Measurements from ENCODE around the gene BIRC5.
A peak's percentile ranks its signal among the peaks of the same experiment; 100 is the strongest.

The BIRC5 gene

DNA sequence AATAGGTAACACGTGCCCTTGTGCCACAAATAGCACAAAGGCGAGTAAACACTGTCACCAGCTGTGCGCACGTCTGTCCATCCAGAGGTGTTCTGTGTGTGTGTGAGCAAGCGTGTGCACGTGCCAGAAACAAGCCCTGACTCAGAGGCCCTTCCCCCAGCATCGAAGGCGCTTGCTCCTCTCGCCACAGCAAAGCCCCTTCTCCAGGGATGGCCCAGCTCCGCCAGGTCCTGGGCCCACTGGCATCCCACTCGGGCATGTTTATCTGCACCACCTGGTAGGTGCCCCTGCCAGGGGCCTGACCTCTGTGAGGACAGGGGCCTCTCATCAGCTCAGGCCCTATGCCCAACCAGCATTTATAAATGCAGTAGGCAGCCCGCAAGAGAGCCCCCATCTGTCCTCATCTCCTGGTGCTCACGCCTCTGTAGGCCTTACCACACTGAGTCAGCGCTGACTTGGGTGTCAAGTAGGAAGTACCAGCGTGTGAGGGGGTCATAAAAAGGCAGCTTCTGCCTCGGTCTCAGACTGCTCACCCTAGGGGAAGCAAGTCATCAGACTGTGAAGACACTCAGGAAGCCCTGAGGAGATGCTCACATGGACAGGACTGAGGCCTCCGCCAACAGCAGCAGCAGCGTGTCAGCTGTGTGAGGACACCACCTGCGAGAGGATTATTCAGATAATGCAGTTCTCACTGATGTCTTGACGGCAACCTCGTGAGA lies 28.1 kb downstream of the BIRC5 start:
- DNase-seq (ENCODE audit: extremely low read depth, insufficient read length) = peak; percentile 73
- TF ChIP-seq CTCF (IDR thresholded peaks at IDR 0.05; ENCODE audit: insufficient read depth, low read length, poor library complexity, severe bottlenecking) = no peak
- no peak overlapping the region for H3K4me3 ChIP-seq (replicated peaks; ENCODE audit: low read depth, low read length)
- H3K36me3 ChIP-seq (ENCODE audit: control insufficient read depth, insufficient read depth, low read length) = no peaks in the 10 kb centered on the region
- no peaks in the 10 kb centered on the region for H3K27me3 ChIP-seq (replicated peaks; ENCODE audit: control insufficient read depth, insufficient read depth, low read length)

DNA sequence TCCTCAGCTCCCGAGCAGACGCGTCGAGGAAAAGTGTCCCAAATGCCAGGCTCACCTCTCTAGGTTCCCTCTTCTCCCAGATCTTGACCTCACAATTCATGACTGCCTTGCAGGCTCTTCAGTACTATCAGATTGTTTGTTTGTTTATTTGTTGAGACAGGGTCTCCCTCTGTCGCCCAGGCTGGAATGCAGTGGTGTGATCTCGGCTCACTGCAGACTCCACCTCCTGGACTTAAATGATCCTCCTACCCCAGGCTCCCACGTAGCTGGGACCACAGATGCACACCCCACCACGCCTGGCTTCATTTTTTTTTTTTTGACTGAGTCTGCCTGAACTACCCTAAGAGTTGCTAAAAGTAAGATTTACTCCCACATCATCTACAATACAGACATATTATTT lies 33.3 kb downstream of the BIRC5 start:
- Histone ChIP-seq H3K4me3 (replicated peaks; ENCODE audit: low read depth, low read length) (no peak overlapping the region), H3K36me3 (ENCODE audit: control insufficient read depth, insufficient read depth, low read length) (no peaks in the 10 kb centered on the region), H3K27me3 (replicated peaks; ENCODE audit: control insufficient read depth, insufficient read depth, low read length) (no peaks in the 10 kb centered on the region; the same call in 1 of the 2 replicates)
- no peak for TF ChIP-seq CTCF (IDR thresholded peaks at IDR 0.05; ENCODE audit: insufficient read depth, low read length, poor library complexity, severe bottlenecking)
- no peak for DNase-seq (ENCODE audit: extremely low read depth, insufficient read length)

- Histone ChIP-seq H3K36me3 (ENCODE audit: control insufficient read depth, insufficient read depth, low read length) (no peaks in the 10 kb centered on the region), H3K27me3 (replicated peaks; ENCODE audit: control insufficient read depth, insufficient read depth, low read length) (no peaks in the 10 kb centered on the region; the same call in 1 of the 2 replicates), H3K4me3 (replicated peaks; ENCODE audit: low read depth, low read length) (no peak overlapping the region)
- TF ChIP-seq CTCF (IDR thresholded peaks at IDR 0.05; ENCODE audit: insufficient read depth, low read length, poor library complexity, severe bottlenecking) = no peak
- DNase-seq (ENCODE audit: extremely low read depth, insufficient read length) = no peak
Observed at GRCh38 chr17:78248051-78248914, 34.2 kb downstream of the BIRC5 start.

DNA sequence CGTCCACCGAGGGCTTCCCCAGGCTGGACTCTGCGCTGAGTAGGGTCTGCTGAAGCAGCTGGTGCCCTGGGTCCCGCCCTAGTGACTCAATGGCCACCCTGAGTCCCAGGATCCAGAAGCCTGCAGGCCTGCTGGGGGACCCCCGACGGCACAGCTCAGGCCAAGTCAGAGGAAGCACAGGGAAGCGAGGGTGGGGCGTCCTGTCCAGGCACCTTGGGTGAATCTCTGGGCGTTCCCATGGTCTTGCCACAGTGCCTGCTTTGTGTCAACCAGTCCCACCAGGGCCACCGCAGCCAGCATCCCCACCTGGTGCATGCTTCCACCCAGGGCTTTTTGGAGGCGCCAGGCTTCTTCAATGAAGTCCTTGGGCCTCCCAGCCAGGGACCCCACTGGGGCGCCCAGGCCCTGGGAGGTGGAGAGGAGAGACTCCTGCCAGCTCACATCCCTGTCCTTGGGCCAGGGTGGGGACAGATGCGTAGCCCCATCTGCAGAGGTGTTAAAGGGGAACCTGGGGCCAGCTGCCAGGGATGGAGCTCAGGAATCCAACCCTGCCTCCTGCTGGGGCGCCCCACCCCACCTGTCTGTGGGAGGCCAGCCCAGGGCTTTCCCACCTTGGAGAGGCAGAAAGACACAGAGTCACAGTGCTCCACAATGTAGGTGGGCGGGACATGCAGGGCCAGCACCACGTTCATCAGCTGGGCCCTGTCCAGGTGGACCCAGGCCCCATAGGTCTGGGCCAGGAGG lies 35.2 kb downstream of the BIRC5 start:
- no peaks in the 10 kb centered on the region; the same call in 1 of the 2 replicates for H3K27me3 ChIP-seq (replicated peaks; ENCODE audit: control insufficient read depth, insufficient read depth, low read length)
- TF ChIP-seq CTCF (IDR thresholded peaks at IDR 0.05; ENCODE audit: insufficient read depth, low read length, poor library complexity, severe bottlenecking) = no peak
- no peak overlapping the region for H3K4me3 ChIP-seq (replicated peaks; ENCODE audit: low read depth, low read length)
- DNase-seq (ENCODE audit: extremely low read depth, insufficient read length) = no peak
- no peaks in the 10 kb centered on the region for H3K36me3 ChIP-seq (ENCODE audit: control insufficient read depth, insufficient read depth, low read length)

GRCh38 chr17:78249818-78250806 lies 36.1 kb downstream of the BIRC5 start:
- no peak for DNase-seq (ENCODE audit: extremely low read depth, insufficient read length)

More at GRCh38 chr17:78249818-78250806, 36.1 kb downstream of the BIRC5 start:
- Histone ChIP-seq H3K27me3 (replicated peaks; ENCODE audit: control insufficient read depth, insufficient read depth, low read length) (no peaks in the 10 kb centered on the region; the same call in 1 of the 2 replicates), H3K4me3 (replicated peaks; ENCODE audit: low read depth, low read length) (no peak overlapping the region), H3K36me3 (ENCODE audit: control insufficient read depth, insufficient read depth, low read length) (no peaks in the 10 kb centered on the region)
- TF ChIP-seq CTCF (IDR thresholded peaks at IDR 0.05; ENCODE audit: insufficient read depth, low read length, poor library complexity, severe bottlenecking) = no peak
